HG02970 (cell line): ENCODE results near the gene ACLY.
A peak's percentile ranks its signal among the peaks of the same experiment; 100 is the strongest.
"Not testable (repeated sequence)": the region's sequence is repeated elsewhere in the genome, so short reads cannot be mapped to it uniquely, and the experiment has no call there.

Source experiments
- ATAC-seq: cut with Tn5 transposase; IDR thresholded peaks from one replicate; pipeline ENCODE4 v1.9.1; 2021; ENCODE audit warnings: mild to moderate bottlenecking, moderate library complexity, moderate number of reproducible peaks; ENCODE audit not compliant: unreplicated experiment, low FRiP score

ACLY gene

GRCh38 chr17:41882756-41883155 lies 36.0 kb downstream of the ACLY start:
- no peak for ATAC-seq

DNA sequence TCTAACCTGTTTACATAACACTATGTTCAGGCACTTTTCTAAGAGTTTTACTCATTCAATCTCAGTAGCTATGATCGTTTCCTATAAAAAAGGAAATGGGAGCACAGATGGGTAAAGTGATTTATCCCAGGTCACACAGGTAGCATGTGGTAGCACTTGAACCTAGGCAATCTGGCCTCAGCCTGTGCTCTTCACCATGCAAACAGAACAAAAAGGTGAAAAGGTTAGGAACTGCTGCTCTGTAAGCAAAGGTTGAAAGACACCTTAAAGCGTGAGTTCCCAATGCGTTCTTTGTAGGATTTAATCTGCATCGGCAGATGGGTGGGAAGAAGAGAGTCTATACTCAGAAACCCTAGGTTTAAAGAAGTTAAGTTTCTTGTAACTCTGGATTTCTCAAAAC lies 38.6 kb downstream of the ACLY start:
- ATAC-seq: no peak

DNA sequence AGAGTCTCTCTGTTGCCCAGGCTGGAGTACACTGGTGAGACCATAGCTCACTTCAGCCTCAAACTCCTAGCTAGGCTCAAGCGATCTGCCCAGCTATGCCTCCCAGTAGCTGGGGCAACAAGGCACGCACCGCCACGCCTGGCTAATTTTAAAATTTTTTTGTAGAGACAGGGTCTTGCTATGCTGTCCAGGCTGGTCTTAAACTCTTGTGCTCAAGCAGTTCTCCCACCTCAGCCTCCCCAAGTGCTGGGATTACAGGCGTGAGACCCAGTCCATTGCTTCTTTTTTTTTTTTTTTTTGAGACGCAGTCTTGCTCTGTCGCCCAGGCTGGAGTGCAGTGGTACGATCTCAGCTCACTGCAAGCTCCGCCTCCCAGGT lies 44.5 kb downstream of the ACLY start:
- ATAC-seq: not testable (repeated sequence)

DNA sequence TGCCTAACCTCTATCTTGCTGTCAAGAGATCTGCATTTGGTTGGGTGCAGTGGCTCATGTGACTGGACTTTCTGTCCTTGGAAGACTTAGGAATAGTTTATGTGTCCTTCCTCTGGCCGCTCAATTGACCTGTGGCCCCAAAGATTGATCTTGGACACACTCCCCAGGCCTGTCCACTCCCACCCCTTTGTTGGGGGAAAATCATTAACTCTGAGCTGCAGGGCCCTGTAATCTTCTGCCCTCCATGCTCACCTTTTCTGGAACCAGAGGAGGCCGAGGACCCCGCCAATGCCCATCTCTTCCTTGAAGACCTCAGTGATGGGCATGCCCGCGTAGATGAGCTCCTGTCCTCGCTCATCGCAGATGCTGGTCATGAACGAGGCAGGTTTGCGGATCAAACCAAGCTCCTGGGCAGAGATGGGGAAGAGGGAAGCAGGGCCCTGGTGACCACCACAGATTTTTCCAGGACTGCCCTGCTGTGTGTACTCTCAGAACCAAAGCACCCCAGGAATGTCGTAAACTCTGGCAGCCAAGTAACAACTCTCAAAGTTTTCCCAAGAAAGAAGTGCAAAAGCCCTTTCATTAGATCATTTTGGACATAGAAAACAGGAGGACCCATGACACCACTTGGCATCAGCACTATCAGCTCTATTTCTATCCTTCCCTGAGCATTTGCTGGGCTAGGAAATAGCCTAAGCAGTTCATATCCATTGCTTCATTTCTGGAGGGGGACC lies 45.0 kb downstream of the ACLY start:
- no peak for ATAC-seq

DNA sequence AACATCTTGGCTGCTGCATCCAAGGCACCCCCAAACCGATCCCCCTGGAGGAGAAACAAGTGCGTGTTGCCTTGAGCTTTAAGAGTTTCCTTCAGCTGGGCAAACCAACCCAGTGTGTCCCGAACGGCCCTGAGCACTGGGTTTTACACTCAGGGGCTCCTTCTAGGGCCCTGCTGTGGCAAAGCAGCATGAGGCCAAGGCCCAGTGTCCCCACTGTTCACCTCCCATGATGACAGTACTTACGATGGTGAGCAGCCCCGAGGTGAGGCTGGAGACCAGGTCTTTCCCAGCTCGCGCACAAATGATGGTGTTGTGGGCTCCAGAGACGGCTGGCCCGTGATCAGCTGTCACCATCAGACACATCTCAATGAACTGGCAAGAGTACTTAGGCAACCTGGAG lies 47.0 kb downstream of the ACLY start:
- ATAC-seq: no peak

DNA sequence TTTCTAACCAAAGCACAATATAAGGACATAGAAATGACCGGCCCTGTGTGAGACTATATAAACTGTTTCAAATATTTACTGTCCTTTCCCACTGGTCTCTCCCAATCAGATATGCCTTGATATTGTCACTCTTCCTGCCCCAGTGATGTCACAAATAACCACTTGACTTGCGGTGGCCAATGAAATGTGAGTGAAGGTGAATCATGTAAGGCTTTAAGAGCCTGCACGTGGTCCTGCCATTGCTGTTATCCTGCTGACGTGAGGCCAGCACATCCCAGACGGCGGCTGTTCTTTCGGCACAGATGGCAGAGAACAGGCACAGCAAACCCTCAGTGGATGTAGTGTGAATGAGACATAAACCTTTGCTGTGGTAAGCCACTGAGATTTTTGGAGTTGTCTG lies 48.1 kb downstream of the ACLY start:
- ATAC-seq: no peak

- ATAC-seq: no peak
Measured at GRCh38 chr17:41870097-41870496, 48.7 kb downstream of the ACLY start.

DNA sequence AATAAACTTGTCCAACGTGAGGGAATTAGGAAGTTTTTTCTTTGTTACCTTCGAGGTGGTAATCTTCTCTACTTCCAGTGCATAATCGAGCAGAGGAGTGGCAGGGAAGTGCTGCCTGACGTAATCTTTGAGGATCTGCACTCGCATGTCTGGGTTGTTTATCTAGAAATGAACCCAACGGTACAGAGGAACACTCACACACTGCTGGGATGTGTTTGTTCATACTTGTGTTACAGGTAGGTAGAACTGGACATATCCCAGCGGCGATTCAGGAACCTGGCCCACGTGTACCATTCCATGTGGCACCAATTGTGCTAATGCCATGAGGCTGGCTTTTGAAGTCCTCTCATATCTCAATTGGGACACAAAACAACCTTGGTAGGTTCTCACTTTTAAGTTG lies 49.3 kb downstream of the ACLY start:
- no peak for ATAC-seq

- no peak for ATAC-seq
Measured at GRCh38 chr17:41868568-41868967, 50.2 kb downstream of the ACLY start.

- no peak for ATAC-seq
Measured at GRCh38 chr17:41865596-41865893, 53.2 kb downstream of the ACLY start.

DNA sequence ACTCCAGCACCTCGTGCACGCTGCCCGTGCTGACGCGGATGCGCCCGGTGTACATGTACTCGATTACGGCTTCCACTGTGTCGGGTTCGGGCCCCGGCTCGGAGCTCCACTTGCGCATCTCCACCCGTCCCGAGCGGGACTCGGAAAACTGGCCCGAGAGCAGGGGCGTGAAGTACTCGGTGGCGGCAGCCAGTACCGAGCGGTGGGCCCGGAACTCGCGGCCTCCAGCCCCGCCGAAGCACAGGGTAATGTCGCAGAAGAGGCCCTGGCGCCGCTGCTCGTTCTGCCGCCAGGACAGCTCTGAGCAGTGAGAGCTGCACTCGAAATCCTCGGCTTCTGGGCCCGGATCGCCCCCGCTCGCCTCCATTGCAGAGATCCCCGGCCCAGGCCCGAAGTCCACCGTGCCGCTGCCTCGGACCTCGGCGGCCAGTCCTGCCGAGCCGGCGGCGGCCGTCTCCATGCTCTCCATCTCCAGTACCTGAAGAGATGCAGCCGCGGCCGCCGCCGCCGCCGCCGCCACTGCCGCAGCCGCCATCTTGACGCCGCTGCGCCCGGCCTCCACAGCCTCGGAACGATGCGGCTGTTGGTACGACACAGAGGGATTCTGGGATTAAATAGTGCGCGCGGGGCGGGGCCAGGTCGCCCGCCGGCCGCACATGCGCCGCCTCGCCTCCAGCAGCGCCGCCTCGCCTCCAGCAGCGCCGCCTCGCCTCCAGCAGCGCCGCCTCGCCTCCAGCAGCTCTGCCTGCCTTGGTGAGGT lies 53.7 kb downstream of the ACLY start, which contains the start of gene KLHL11:
Gene KLHL11 (minus strand): TSS at position 588 of the 760 bp plus-strand sequence. CDS start 53 bp downstream, at position 535.
- peak; percentile 86 for ATAC-seq

GRCh38 chr17:41864498-41864835 lies 54.3 kb downstream of the ACLY start:
- ATAC-seq: peak; percentile 27

- ATAC-seq: no peak
Measured at GRCh38 chr17:41863074-41863848, 55.5 kb downstream of the ACLY start.

DNA sequence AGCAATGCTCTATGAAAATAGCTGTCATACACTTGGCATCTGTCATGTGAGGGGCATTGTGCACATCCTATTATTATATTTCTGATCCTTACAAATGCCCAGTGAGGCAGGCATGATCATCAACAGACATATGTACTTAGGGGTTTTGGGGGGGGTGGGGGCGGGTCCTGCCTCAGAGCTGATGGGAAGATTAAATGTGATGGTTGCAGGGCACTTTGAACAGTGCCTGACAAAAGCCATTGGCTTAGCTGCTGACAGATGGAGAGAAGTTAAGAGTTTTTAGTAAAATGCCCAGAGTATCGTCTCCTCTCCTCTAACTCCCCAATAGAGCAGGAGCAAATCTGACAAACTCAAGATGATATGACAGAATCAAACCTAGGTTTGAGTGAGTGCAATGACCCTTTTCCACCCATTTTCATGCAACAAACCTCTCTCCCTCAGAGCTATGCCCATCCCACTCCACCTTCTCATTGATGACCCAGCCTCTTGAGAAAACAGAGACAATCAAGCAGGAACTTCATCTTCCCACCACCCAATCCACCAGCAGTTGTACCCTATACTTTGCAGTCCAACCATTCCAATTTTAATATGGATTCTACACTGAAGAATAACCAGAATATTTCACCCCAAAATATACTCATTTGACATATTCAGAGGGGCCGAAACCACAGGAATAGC lies 58.4 kb downstream of the ACLY start:
- no peak for ATAC-seq

GRCh38 chr17:41851382-41851781 lies 67.4 kb downstream of the ACLY start:
- ATAC-seq: not testable (repeated sequence)

- ATAC-seq: no peak
Measured at GRCh38 chr17:41849251-41849990, 69.3 kb downstream of the ACLY start.

- ATAC-seq: no peak
Measured at GRCh38 chr17:41848788-41849187, 70.0 kb downstream of the ACLY start.

DNA sequence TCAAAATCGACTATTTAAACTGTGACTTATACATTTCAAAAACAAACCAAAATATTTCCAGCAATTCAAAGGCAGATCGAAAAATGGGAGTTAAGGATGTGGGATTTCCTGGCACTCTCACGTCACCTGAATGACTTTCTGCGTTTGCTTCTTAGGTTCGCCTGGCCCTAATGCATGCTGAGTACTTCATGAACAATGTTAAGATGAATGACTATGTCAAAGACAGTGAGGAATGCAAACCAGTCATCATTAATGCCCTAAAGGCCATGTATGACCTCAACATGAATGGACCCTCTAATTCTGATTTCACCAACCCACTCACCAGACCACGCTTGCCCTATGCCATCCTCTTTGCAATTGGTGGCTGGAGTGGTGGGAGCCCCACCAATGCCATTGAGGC lies 73.8 kb downstream of the ACLY start:
- no peak for ATAC-seq

DNA sequence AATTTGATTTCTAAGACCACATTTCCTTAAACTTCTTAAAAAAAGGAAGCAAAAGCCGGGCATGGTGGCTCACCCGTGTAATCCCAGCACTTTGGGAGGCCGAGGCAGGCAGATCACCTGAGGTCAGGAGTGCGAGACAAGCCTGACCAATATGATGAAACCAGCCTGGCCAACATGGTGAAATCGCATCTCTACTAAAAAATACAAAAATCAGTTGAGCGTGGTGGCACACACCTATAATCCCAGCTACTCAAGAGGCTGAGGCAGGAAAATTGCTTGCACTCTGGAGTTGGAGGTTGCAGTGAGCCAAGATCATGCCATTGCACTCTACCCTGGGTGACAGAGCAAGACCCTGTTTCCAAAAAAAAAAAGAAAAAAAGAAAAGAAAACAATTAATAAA lies 78.0 kb downstream of the ACLY start:
- not testable (repeated sequence) for ATAC-seq

DNA sequence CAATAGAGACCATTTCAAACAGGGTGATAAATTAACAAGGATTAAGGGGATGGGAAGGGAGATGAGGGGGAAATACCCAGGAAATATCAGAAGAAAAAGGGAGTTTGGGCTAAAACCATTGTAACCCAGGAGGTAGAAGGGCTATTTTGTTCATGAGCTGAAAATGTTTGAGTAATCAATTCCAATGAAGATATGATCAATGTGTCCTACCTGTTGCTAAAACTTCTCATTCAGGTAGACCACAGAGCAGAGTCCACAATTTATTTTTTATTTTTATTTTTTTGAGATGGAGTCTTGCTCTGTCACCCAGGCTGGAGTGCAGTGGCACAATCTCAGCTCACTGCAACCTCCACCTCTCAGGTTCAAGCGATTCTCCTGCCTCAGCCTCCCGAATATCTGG lies 79.3 kb downstream of the ACLY start:
- not testable (repeated sequence) for ATAC-seq
